A549 (cell line): ENCODE data around the gene ZBTB12.

Experiments
- TF ChIP-seq, protein P1 (sequence below): fragments of >200 bp; sonication (Bioruptor Twin); formaldehyde crosslinking; IDR thresholded peaks from 3 replicates; pipeline ENCODE4 v1.5.1; 2016
- TF ChIP-seq, protein P2 (sequence below): fragments of 200-600 bp; sonication (generic); IDR thresholded peaks from 2 replicates; pipeline ENCODE4 v1.6.1; 2016; ENCODE audit warnings: antibody characterized with exemption, mild to moderate bottlenecking, moderate library complexity

DNA sequence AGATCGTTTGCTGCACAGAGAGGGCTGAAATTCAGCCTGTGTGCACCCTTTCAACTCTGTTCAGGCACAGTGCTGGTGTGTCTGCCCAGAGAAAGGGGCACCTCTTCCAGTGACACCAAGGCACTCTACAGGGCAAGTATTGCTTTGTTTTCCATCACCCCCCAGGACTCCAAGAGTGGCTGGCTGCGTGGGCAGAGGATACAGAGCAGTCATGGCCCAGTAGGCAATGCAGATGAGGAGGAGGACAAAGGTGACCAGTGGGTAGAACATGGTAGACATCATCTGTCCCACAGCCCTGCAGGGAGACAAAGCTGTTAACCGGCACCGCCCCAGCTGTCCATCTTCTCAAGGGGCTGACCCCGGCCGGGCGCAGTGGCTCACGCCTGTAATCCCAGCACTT is 32.5 kb downstream of the ZBTB12 start:
- TF ChIP-seq, protein P1, sequence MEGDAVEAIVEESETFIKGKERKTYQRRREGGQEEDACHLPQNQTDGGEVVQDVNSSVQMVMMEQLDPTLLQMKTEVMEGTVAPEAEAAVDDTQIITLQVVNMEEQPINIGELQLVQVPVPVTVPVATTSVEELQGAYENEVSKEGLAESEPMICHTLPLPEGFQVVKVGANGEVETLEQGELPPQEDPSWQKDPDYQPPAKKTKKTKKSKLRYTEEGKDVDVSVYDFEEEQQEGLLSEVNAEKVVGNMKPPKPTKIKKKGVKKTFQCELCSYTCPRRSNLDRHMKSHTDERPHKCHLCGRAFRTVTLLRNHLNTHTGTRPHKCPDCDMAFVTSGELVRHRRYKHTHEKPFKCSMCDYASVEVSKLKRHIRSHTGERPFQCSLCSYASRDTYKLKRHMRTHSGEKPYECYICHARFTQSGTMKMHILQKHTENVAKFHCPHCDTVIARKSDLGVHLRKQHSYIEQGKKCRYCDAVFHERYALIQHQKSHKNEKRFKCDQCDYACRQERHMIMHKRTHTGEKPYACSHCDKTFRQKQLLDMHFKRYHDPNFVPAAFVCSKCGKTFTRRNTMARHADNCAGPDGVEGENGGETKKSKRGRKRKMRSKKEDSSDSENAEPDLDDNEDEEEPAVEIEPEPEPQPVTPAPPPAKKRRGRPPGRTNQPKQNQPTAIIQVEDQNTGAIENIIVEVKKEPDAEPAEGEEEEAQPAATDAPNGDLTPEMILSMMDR, result no peak
- TF ChIP-seq, protein P2, sequence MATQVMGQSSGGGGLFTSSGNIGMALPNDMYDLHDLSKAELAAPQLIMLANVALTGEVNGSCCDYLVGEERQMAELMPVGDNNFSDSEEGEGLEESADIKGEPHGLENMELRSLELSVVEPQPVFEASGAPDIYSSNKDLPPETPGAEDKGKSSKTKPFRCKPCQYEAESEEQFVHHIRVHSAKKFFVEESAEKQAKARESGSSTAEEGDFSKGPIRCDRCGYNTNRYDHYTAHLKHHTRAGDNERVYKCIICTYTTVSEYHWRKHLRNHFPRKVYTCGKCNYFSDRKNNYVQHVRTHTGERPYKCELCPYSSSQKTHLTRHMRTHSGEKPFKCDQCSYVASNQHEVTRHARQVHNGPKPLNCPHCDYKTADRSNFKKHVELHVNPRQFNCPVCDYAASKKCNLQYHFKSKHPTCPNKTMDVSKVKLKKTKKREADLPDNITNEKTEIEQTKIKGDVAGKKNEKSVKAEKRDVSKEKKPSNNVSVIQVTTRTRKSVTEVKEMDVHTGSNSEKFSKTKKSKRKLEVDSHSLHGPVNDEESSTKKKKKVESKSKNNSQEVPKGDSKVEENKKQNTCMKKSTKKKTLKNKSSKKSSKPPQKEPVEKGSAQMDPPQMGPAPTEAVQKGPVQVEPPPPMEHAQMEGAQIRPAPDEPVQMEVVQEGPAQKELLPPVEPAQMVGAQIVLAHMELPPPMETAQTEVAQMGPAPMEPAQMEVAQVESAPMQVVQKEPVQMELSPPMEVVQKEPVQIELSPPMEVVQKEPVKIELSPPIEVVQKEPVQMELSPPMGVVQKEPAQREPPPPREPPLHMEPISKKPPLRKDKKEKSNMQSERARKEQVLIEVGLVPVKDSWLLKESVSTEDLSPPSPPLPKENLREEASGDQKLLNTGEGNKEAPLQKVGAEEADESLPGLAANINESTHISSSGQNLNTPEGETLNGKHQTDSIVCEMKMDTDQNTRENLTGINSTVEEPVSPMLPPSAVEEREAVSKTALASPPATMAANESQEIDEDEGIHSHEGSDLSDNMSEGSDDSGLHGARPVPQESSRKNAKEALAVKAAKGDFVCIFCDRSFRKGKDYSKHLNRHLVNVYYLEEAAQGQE, result no peak
